Stimulated activated CD8-positive, alpha-beta memory T cell treated with anti-CD3 and anti-CD28 coated beads, Interleukin-15, amount 100 ng/mL, for 24 hours (primary cell): ENCODE data around the gene TLE4.
A peak's percentile ranks its signal among the peaks of the same experiment; 100 is the strongest.

ENCODE experiments used
- DNase-seq: peaks from one replicate; pipeline ENCODE4 v3.0.0-alpha.2; 2020; ENCODE audit warnings: low read depth

The TLE4 gene

DNA sequence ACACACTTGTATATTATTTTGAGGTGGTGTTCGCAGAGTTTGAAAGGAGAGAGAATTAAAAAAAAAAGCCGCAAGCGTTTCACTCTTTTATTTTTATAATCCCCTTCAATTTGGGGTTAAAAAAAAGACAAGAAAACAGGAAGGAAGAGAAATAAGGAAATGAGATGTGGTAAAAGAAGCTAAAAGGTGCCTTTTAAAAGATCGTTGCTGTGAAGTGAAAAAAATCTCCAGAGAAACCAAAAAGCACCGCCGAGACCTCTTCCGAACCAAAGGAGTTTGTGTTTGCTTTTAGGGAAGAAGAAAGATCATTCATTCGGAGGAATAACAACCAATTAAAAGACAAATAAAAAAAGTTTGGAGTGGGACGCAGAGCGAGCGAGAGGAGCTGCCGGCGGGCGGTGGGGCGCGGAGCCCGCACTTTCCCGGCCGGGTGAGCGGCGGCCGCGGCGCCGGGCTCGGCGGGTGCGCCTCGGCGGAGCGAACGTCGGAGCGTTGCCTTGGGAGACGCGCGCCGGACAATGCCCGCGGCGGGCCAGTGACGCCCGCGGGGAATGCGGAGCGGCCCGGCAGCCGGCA, 355 bp downstream of the TLE4 start:
- no peak for DNase-seq

DNA sequence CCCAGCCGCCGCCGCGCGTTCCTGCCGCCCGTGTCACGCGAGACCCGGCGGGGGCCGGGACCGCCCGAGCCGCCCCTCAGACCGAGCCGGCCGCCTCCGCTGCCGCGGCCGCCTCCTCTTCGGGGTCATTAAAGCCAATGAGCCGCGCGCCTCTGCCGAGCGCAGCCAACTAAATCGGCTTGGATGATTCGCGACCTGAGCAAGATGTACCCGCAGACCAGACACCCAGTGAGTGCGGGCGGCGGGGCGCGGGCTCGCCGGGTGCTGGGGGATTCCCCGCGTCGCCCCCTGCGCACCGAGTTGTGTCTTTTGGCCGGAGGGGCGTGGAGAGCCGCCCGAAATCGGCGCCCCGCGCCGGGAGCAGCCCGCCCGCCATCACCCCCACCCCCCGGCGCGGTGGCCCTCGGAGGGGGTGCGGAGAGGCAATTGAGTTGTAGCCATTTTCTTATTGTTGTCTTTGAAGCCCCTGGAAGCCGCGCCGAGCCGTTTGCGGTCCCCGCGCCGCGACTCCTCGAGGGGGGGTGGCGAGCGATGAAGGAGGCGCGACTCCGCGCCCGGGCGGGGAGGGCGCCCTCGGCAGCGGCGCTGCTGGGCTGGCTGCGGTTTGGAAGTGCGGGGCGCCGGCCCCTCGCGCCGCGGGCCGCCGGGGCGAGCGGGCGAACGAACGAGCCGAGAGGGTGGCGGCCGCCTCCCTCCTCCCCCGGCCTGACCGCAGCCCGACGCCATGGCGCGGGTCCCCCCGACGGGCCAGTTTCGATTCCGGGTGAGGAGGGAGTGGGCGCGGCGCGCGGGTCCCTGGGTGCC, 1.0 kb downstream of the TLE4 start:
- DNase-seq = peak; percentile 32

DNA sequence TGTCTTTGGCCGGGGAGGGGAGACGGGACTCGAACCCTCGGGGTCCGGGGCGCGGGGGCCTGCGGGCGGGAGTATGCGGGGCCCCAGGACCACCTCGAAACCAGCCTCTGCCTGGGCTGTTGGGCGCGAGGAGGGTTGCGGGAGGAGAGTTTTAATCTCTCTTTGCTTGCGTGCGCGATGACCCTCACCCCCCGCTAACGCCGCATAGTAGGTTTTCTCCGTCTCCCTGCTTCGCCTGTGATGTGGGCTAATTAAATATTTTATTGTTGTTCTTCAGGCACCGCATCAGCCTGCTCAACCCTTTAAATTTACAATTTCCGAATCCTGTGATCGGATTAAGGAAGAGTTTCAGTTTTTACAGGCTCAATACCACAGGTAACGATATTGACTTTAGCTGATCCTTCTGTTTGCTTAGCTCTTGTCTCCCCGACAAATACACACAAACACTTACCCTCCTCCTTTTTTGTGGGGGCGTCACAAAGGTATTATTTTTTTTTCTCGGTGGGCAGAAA, 1.7 kb downstream of the TLE4 start:
- no peak for DNase-seq

DNA sequence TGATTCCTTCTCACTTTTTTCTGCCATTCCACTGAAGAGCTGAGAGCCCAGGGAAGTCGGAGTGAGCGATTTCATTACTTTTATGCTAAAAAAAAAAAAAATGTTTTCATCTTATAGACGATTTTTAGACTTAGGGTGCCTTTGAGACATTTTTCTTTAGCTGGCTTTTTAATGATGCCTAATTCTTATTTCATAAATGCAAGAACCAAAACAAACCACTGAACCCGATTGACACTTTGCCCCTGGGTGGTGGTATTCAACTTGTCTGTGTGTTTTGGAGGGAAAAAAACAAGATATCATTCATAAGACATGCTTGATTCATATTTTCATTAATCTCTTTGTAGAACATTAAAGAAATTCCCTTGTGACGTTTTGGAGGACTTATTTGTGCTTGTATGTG, 2.4 kb downstream of the TLE4 start:
- DNase-seq = no peak

DNA sequence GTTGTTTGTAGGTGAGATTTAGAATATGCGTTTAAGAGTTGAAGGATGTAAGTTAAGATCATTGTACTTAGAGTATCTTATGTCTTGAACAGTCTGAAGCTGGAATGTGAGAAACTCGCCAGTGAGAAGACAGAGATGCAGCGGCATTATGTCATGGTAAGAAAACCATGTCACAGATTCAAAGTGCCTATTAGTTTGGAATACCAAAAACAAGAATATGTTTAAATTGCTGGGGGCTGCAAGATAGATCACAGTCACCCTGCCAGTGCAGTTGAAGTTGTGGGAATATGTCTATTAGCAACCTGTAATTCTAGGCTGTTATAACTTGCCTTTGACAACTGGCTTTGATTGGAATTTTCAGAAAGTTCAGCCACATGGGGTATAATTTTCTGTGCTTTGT, 3.0 kb downstream of the TLE4 start:
- no peak for DNase-seq

DNA sequence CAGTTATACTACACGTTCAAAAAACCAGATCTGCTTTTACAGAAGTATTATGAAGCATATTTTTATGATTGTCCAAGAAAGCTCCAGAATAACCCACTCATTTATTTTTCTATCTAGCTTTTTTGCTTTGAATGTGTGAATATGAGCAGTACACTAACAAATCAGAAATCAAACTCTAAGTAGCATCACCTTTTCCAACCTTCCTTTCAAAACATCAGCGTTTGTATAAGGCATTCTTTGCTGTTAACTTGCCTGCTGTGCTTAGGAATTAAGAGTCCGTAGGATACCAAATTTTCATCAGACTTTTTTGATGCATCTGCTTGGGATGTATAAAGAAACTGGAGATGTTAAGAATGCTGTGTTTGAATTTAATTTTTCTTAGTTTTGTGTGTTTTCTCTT, 3.8 kb downstream of the TLE4 start:
- DNase-seq = no peak

DNA sequence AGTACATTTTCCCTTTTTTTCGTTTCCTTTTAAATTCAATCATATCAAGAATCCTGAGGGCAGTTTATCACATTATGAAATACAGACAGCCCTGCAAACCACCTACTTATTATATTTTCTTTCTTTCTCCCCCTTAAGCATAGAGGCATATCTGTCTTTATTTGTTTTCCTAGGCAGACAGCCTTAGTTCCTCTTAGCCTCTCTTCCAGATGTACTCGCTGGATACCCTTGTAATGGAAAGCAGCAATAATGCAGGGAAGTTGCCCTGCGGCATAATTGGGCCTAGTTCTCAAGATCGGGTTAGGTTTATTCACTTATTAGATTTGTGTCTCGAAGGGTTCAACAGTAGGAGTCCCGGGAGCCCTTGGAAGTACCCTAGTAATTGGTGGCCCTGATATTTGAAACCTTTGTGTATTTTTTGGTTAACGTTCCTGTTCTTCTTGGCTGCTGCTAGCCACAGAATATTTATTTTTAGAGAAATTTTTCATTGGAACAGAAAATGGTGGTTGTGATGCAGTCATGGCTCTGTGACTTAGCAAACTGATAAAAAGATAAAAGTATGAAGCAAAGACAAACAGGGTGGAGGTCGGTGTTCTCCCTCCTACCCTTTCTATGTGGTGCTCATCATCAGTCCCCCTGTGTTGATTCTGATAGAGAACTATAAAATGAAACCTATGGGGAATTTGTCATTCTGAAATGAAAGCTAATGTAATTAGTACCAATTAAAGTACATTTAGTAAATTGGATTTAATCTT, 6.4 kb downstream of the TLE4 start:
- DNase-seq = no peak

DNA sequence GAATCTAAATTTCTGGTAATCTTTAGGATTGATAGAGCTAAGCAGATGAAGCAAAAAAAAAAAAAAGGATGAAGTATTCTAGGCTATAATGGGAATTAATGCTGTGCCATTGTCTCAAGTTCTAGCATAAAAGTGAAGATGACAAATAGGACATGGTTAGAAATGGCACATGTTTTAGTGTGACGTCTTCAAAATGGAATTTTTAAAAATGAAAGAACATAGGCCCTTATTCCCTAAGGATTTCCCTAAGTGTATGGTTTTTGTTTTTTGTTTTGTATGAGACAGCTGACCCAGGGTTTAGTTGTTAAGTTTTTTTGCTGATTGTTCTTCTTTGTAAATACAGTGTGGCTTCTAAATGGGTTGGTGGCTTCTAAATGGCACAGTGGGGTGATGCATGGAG, 7.1 kb downstream of the TLE4 start:
- DNase-seq = no peak

DNA sequence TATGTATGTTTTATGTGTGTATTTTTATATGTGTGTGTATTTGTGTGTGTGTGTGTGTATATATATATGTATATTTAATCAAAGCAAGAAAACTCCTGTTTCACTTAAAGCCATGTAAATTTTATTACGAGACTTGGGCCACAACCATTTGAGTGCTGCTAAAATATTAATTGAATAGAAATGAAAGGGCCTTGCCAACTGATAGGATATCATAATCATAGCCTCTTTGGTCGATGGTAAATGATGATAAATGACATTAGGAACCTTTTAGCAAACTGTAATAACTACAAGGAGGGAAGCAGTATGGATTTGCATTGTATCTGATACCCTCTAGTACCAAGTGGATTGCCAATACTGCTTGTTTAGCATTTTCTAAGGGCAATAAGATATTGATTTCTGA, 7.9 kb downstream of the TLE4 start:
- no peak for DNase-seq

DNA sequence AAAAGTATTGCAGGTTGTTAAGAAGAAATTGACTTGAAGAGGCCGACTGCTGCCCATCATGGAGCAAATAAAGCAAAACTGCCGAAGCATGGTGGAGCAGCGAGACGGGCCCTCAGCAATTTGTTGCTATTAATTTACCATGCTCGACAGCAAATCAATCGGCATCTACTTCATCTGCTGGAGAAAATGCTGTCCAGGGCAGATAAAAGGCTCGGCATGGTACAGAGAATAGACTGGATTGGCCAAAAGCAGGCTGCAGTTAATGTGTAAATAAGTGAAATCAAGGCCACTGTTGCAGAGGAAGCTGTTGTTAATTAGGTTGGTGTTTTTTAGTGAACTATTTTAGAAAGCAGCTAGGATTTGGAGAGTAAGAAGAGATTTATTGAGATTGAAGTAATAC, 8.3 kb downstream of the TLE4 start:
- no peak for DNase-seq

DNA sequence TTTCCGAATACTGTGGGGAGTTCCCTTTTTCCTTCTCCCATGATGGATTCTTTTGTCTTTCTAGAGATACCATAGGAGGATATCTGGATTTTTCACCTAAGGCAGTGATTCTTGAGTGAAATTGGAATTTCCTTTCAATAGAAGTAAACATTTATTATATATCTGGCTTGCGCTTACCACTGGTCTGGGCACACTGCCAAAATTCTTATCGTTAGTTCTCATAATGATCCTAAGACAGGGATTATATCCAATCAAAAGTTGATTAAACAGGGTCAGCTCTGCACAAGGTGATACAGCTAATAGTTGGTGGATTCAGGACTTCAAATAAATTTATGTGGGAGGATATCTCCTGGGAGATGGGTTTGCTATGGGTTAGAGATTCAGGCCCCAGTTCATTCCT, 9.6 kb downstream of the TLE4 start:
- DNase-seq = no peak

DNA sequence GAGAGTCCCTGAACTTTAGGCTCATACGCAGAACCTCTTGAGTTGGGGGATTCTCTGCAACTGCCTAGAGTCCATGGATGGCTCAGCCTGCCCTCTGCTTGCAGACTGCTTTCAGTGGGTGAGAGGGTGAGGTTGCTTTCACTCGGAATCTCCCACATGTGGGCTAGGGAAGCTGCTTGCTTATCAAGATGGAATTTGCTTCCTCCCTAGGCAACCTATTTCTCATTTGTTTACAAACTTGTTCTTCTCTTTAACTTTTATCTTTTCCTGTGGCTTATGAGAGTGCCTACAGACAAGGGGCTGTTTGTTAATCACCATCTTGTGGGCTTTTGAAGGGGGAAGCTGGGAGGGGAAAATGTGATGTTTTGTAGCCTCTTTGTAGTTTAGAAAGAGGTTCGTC, 10.0 kb downstream of the TLE4 start:
- DNase-seq = no peak

DNA sequence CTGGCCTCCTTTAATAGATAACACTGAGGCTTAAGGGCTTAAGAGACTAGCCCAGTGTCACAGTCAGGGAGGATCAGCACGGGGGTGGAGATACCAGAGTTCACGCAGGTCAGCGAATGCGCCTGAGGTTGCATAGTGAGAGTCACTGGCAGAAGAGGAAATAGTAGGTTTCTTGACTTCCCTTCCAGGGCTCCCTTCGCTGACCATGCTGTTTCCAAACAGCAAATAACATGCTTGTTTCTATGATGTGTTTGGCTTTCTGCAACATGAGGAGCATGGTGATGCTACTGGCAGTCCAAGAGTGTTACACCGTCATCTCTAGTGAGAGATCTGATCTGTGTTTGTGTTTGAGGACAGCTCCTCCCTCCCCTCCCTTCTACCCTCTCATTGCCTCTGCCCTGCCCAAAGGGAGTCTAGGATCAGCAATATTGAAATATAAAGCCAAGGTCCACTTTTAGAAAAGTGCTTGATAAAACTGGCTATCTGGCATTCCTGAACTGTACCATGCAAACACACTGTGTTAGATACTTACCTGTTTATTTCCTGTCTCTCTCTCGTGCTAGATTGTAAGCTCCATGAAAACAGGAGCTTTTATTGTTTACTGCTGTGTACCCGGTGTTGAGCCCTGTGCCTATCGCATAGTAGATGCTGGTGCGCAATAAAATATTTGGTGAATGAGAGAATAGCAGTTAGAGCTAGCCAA, 12.3 kb downstream of the TLE4 start:
- DNase-seq = no peak

DNA sequence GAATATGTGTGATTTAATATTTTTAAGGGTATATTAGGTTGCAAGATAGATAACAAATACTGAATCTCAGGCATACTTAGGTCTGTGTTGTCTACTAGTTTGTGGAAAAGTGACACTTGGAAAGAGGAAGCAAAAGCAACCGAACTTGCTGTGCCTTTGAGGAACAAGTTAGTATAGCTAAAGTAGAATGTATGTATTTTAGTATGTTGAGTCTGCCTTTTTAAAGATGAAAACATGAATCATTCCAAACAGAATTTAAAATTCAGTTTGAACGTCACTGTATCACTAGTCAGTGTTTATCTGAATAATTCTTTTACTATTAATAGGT, 12.9 kb downstream of the TLE4 start:
- DNase-seq = no peak

DNA sequence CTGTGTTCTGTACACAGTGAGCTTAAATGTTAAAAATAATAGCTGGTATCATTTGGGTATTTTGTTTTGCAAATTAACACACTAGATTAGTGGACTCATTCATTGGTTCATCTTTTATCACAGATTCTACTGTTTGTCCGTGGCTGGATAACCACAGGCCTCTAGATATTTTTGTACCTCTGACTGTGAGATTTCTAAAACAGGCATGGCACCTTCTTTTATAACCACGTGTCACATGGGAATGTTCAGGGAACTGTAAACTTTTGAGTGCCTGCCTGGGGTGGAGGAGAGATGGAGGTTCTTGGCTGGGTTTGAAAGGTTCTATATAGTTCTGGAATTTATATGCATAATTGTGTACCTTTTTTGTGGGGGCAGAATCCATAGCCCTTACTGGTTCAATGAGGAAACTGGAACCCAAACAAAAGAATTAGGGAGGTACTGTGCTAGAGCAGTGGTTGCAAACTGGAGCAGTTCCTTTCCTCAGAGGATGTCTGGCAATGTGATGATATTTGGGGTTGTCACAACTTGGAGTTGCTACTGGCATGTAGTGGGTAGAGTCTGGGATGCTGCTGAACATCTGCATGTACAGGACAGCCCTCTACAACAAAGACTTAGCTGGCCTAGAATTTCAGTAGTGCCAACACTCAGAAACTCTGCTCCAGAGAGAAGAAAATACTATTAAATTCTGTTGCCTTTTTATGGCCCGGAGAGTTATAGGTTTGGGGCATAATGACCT, 16.9 kb downstream of the TLE4 start:
- no peak for DNase-seq

DNA sequence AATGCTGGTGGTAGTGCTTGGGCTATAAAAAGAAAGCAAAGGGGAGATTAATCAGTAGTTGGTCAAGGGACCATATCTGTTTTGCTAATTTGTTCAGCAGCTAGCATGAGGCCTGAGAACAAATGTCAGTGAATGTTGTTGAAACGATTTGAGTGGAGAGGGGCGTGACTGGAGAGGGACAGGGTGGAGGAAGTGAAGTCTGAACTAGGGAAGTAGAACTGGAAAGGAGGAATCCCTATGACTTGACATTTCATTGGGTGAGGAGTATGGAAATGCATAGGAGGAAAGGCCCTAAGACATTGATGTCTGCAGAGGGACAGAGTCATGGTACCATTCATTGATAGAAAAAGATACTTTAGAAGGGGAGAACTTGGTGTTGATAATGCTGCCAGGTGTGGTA, 19.7 kb downstream of the TLE4 start:
- no peak for DNase-seq

DNA sequence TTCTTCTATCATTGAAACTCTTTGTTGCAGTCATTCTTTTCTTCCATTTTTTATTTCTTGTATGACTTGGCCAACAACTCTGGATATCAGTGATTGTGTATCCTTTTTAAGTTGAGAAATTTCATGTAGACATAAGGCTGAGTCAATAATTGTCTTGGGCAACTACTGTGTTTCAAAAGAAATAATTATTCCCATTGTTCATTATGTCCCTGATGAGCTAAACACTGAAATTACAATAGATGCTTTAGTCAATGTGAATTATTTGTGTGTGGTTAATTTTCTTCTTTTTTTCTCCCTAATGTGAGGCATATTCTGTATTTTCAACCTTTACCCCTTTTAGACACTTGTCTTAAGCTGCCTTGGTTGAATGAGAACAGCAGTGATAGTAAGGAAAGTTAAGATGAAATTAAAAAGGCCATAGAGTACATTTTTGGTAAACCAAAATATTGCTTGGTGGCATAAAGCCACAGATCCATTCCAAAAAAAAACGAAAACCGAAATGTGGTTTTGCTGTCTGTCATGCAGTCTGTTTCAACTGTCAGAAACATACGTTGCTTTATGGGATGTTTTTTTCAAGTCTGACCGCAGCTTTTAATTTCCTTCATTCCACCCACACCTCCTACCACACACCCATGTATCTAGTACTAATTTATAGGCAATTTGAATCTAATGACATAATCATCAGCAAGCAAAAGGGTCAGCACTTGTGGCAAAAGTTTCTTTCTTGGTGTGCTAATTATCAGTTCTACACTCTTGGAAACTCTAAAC, 21.1 kb downstream of the TLE4 start:
- no peak for DNase-seq

DNA sequence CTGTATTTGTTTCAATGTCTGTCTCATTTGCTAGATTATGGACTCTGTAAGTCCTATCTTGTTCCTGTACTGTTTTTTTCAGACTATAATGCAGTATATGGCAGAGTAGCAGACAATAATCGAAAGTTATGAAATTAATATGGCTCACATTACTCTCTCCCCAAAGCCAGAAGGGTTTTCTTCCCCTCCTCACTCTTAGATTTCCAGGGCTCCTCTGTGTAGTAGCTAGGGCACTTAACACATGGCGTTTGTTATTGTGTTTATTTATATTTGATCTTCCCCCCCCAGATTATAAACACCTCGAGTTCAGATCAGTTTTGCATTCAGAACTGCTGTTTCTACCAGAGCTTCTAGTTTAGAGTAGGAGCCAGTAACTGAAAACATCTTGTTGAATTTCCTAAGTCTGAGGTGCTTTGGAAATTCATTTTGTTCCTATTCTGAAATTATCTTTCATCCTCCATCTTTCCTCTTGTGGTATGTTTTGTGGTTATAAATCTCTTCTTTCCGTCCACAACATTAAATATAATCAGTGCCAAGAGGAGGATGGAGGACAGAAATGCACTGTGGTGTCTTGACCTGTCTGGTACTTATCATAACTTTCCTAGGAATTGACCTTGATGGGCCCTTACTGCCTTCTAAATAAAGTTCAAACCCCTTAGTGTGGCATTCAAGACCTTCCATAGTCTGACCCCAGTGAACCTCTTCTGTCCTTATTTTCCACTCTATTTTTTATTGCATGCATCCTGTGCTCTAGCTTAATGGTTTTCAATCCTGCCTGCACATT, 27.0 kb downstream of the TLE4 start:
- DNase-seq = no peak

DNA sequence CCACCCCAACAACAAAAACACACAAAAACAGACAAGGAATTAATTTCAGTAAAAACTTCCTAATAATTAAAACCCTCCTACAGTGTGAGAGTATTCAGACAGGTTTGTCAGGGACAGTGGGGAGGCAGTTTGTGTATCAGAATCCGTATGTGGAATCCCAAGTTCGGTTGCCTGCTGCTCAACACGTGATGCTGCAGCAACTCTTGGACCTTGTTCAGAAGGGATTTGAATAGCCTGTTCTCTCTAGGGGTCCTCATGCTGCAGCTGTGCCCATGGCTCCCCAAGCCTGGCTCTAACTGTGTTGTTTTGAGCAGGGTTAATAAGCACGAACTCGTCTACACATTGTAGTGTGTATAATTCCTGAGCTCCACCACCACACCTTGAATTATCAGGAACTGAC, 28.7 kb downstream of the TLE4 start:
- DNase-seq = no peak

DNA sequence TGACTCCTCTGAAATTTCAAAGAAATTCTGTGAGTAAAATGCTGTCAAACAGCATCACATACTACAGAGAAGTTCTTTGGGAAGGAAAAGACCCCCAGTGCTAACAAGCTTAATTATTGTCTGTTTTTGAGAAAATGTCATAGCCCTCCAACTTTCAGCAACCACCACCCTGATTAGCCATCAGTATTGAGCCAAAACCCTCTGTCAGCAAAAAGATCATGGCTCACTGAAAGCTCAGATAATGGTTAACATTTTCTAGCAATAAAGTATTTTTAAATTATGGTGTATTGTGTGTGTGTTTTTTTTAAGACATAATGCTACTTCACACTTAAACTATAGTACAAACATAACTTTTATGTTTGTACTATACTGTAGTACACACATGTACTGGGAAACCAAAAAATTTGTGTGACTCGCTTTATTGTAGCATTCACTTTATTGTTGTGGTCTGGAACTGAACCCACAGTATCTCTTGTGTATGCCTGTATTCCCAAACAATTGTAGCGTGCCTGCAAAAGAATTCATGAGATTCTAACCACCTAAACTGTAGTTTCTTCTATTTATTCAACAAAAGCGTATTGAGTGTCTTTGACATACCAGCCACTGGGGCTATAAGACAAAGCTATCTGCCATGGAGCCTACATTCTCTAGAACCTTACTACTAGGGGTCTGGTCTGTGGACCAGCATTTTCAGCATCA, 31.6 kb downstream of the TLE4 start:
- DNase-seq = no peak
